IMR-90 (cell line): ENCODE measurements around the gene GPAT3. TPM values are rescaled to one million over a fixed set of nuclear protein-coding genes. Genes with fewer than 3 reads are reported as not detected.

ENCODE experiments used
- ATAC-seq: fragments of 200-7000 bp; cut with Tn5 transposase; 2 replicates; pipeline ENCODE4 v1.9.1; 2020; ENCODE audit warnings: low read depth, mild to moderate bottlenecking, moderate library complexity
- BruUV-seq: library from RNA; stranded (reverse); fragments of 400-500 nt; replicated peaks from 2 replicates; lab custom pipeline; 2021; lab: Mats Ljungman, UMichigan
- CTCF ChIA-PET: fragments of 300-600 bp; formaldehyde crosslinking; extraction: SDS; loops from one replicate; lab custom pipeline; 2021; ENCODE audit warnings: antibody characterized with exemption; lab: Yijun Ruan, JAX
- POLR2A ChIA-PET: fragments of 300-600 bp; sonication (Branson Sonifier 250); formaldehyde crosslinking; loops from one replicate; lab custom pipeline; 2022; ENCODE audit warnings: antibody characterized with exemption; ENCODE audit not compliant: unreplicated experiment; lab: Charles Lee
- DNase-seq: peaks from one replicate; pipeline ENCODE4 v3.0.0; 2013
- H2AFZ ChIP-seq: replicated peaks from 2 replicates; pipeline ENCODE3; 2013; ENCODE audit warnings: low read length, mild to moderate bottlenecking; ENCODE audit not compliant: poor library complexity
- H2AK5ac ChIP-seq: 2 replicates; pipeline ENCODE4 v1.6.1; 2013; ENCODE audit warnings: low read depth, low read length, inconsistent platforms
- H2AK9ac ChIP-seq: replicated peaks from 2 replicates; pipeline ENCODE3; 2013; ENCODE audit warnings: mild to moderate bottlenecking, low read depth, low read length, moderate library complexity; ENCODE audit not compliant: poor library complexity
- H2BK120ac ChIP-seq: 2 replicates; pipeline ENCODE4 v1.6.1; 2013; ENCODE audit warnings: low read depth, low read length, inconsistent platforms
- H2BK15ac ChIP-seq: 3 replicates; pipeline ENCODE4 v1.6.1; 2013; ENCODE audit warnings: low read depth, low read length, inconsistent platforms
- H2BK20ac ChIP-seq: 2 replicates; pipeline ENCODE4 v1.6.1; 2013; ENCODE audit warnings: low read depth, mild to moderate bottlenecking, inconsistent platforms, low read length, moderate library complexity
- H2BK5ac ChIP-seq: 2 replicates; pipeline ENCODE4 v1.6.1; 2013; ENCODE audit warnings: mild to moderate bottlenecking, low read depth, low read length, inconsistent platforms; ENCODE audit not compliant: poor library complexity, severe bottlenecking
- H3K14ac ChIP-seq: replicated peaks from 2 replicates; pipeline ENCODE4 v1.6.1; 2013; ENCODE audit warnings: low read depth, low read length, inconsistent platforms
- H3K18ac ChIP-seq: 2 replicates; pipeline ENCODE4 v1.6.1; 2013; ENCODE audit warnings: low read depth, low read length, control low read depth
- H3K23ac ChIP-seq: 2 replicates; pipeline ENCODE4 v1.6.1; 2013; ENCODE audit warnings: low read depth, low read length, inconsistent platforms
- H3K27ac ChIP-seq: 2 replicates; pipeline ENCODE4 v1.5.1; 2013; ENCODE audit warnings: mild to moderate bottlenecking, control low read depth, low read length; ENCODE audit not compliant: insufficient read depth
- H3K27me3 ChIP-seq: 2 replicates; pipeline ENCODE4 v1.6.1; 2013; ENCODE audit warnings: low read length; ENCODE audit not compliant: control insufficient read depth, insufficient read depth
- H3K36me3 ChIP-seq: 2 replicates; pipeline ENCODE4 v1.6.1; 2013; ENCODE audit warnings: low read length, mixed read lengths; ENCODE audit not compliant: control insufficient read depth, insufficient read depth
- H3K4ac ChIP-seq: 2 replicates; pipeline ENCODE4 v1.6.1; 2013; ENCODE audit warnings: low read depth, low read length, inconsistent platforms
- H3K4me1 ChIP-seq: 2 replicates; pipeline ENCODE4 v1.6.1; 2013; ENCODE audit warnings: low read length, mixed read lengths; ENCODE audit not compliant: control insufficient read depth, insufficient read depth
- H3K4me2 ChIP-seq: 2 replicates; pipeline ENCODE4 v1.6.1; 2013; ENCODE audit warnings: low read depth, mild to moderate bottlenecking, control low read depth, low read length, moderate library complexity
- H3K4me3 ChIP-seq: 2 replicates; pipeline ENCODE4 v1.5.1; 2013; ENCODE audit warnings: low read depth, mild to moderate bottlenecking, control low read depth, low read length, moderate library complexity; ENCODE audit not compliant: insufficient read depth
- H3K56ac ChIP-seq: 2 replicates; pipeline ENCODE4 v1.6.1; 2013; ENCODE audit warnings: low read length, inconsistent platforms; ENCODE audit not compliant: insufficient read depth; ENCODE audit errors: extremely low read depth
- H3K79me1 ChIP-seq, 2 experiments: 2 replicates each; pipeline ENCODE4 v1.6.1; 2013; ENCODE audit warnings: low read length in 2 of 2, inconsistent platforms in 1 of 2, low read depth in 1 of 2
- H3K9ac ChIP-seq: 2 replicates; pipeline ENCODE4 v1.6.1; 2013; ENCODE audit warnings: low read depth, low read length, control low read depth
- H3K9me1 ChIP-seq: 2 replicates; pipeline ENCODE4 v1.6.1; 2013; ENCODE audit warnings: low read length, inconsistent platforms; ENCODE audit not compliant: insufficient read depth
- H3K9me3 ChIP-seq: 2 replicates; pipeline ENCODE4 v1.6.1; 2013; ENCODE audit warnings: low read length; ENCODE audit not compliant: control insufficient read depth, insufficient read depth
- H4K20me1 ChIP-seq: 2 replicates; pipeline ENCODE4 v1.6.1; 2013; ENCODE audit warnings: low read length, inconsistent platforms; ENCODE audit not compliant: insufficient read depth
- H4K5ac ChIP-seq: 2 replicates; pipeline ENCODE4 v1.6.1; 2013; ENCODE audit warnings: mild to moderate bottlenecking, low read depth, low read length, control low read depth
- H4K8ac ChIP-seq, 2 experiments: 2 replicates each; pipeline ENCODE4 v1.6.1; 2013; ENCODE audit warnings: low read depth in 2 of 2, low read length in 2 of 2, control low read depth in 1 of 2, inconsistent platforms in 1 of 2
- H4K91ac ChIP-seq: 2 replicates; pipeline ENCODE4 v1.6.1; 2013; ENCODE audit warnings: low read depth, low read length, inconsistent platforms; ENCODE audit not compliant: insufficient read depth
- BHLHE40 ChIP-seq: fragments of 150-350 bp; IDR thresholded peaks from 2 replicates; pipeline ENCODE4 v1.6.1; 2016; ENCODE audit warnings: mild to moderate bottlenecking, low read depth, low read length
- CEBPB ChIP-seq: IDR thresholded peaks from 2 replicates; pipeline ENCODE4 v1.6.1; 2012; ENCODE audit warnings: low read depth, low read length, improper control_type of control experiment
- CHD1 ChIP-seq: IDR thresholded peaks from 2 replicates; pipeline ENCODE4 v1.6.1; 2012; ENCODE audit warnings: low read depth, low read length, improper control_type of control experiment
- FOS ChIP-seq: fragments of 150-350 bp; IDR thresholded peaks from 2 replicates; pipeline ENCODE4 v1.6.1; 2016; ENCODE audit warnings: low read depth, low read length
- MAFK ChIP-seq: IDR thresholded peaks from 2 replicates; pipeline ENCODE4 v1.6.1; 2012; ENCODE audit warnings: low read depth, low read length, improper control_type of control experiment
- MAZ ChIP-seq: IDR thresholded peaks from 2 replicates; pipeline ENCODE4 v1.6.1; 2012; ENCODE audit warnings: low read depth, mild to moderate bottlenecking, low read length, improper control_type of control experiment, moderate library complexity, borderline replicate concordance
- POLR2A ChIP-seq: IDR thresholded peaks from 2 replicates; pipeline ENCODE4 v1.6.1; 2012; ENCODE audit warnings: mild to moderate bottlenecking, low read depth, low read length
- RAD21 ChIP-seq: IDR thresholded peaks from 2 replicates; pipeline ENCODE4 v1.6.1; 2012; ENCODE audit warnings: low read length, improper control_type of control experiment
- RCOR1 ChIP-seq: IDR thresholded peaks from 2 replicates; pipeline ENCODE4 v1.6.1; 2012; ENCODE audit warnings: mild to moderate bottlenecking, low read length, improper control_type of control experiment; ENCODE audit not compliant: insufficient replicate concordance
- RFX5 ChIP-seq: IDR thresholded peaks from 2 replicates; pipeline ENCODE4 v1.8.0; 2012; ENCODE audit warnings: low read depth, mild to moderate bottlenecking, low read length, moderate library complexity
- SMC3 ChIP-seq: fragments of 150-350 bp; IDR thresholded peaks from 2 replicates; pipeline ENCODE4 v1.6.1; 2016; ENCODE audit warnings: low read depth, mild to moderate bottlenecking, antibody characterized with exemption, low read length, moderate library complexity
- USF2 ChIP-seq: fragments of 150-350 bp; IDR thresholded peaks from 2 replicates; pipeline ENCODE4 v1.6.1; 2017; ENCODE audit warnings: mild to moderate bottlenecking, antibody characterized with exemption, low read length, low read depth
- WGBS, 2 experiments: methylation state at CpG; one replicate each; pipeline versions ENCODE4 v1.1.5 to v1.1.7; 2013; ENCODE audit warnings: missing lambda C conversion rate in 2 of 2; ENCODE audit not compliant: insufficient read length in 1 of 2; ENCODE audit errors: extremely low coverage in 2 of 2; 5-methylcytosine and 5-hydroxymethylcytosine counted together
- dilution Hi-C: fragments of 300-500 bp; cut with HindIII; formaldehyde crosslinking; loops from one replicate; pipeline ENCODE4 v1.14.3; 2018; ENCODE audit warnings: low sequenced_read_pairs; ENCODE audit not compliant: unreplicated experiment
- in situ Hi-C: fragments of 300-500 bp; cut with MboI; formaldehyde crosslinking; loops from 3 replicates; pipeline ENCODE4 v1.14.3; 2019; ENCODE audit warnings: low sequenced_read_pairs, inconsistent platforms, mixed read lengths
- intact Hi-C: fragments of 100-400 bp; cut with micrococcal nuclease; formaldehyde crosslinking; loops from 2 replicates; pipeline ENCODE4 v1.10.0; 2022
- polyA plus RNA-seq, 3 experiments: library from polyadenylated mRNA; depleted of rRNA; stranded (reverse); fragments of >200 nt; gene quantifications; 2 replicates each; pipeline ENCODE4 v1.2.3, GENCODE V29; 2012; ENCODE audit warnings: low replicate concordance in 1 of 3
- total RNA-seq: library from RNA; depleted of rRNA; stranded (reverse); fragments of >200 nt; gene quantifications from 2 replicates; pipeline ENCODE4 v1.2.3, GENCODE V29; 2012
- TF ChIP-seq, protein P1 (sequence below): conservative IDR thresholded peaks from 2 replicates; pipeline ENCODE4 v1.5.1; 2012; ENCODE audit warnings: mild to moderate bottlenecking, low read depth, low read length, improper control_type of control experiment
- TF ChIP-seq, protein P2 (sequence below): fragments of 150-350 bp; IDR thresholded peaks from 2 replicates; pipeline ENCODE4 v1.6.1; 2016; ENCODE audit warnings: low read depth, mild to moderate bottlenecking, low read length, moderate library complexity, borderline replicate concordance

GPAT3 gene
- total and polyA plus RNA-seq, 2 of the 4 experiments (the other 2 are of a cell fraction): 1.3 to 2.9 TPM

- Histone ChIP-seq H3K9ac (peak overlapping the region; percentile 24; the same call in 1 of the 2 replicates), H4K91ac (peak overlapping the region; percentile 76), H2AK9ac (no peak overlapping the region), H3K14ac (peak overlapping the region; percentile 69), H3K23ac (peak overlapping the region; percentile 69; the same call in 1 of the 2 replicates), H2BK15ac (peak overlapping the region; percentile 50; the same call in 2 of the 3 replicates), H2BK20ac (peak overlapping the region; percentile 90), H3K9me3 (peaks cover 2% of the 10 kb centered on the region; the same call in 1 of the 2 replicates), H2AFZ (peak overlapping the region; percentile 67), H4K20me1 (no peaks in the 10 kb centered on the region), H4K8ac (peak overlapping the region in 1 of 2 experiments; percentile 82; a peak in 2 of 4 replicates), H2AK5ac (peak overlapping the region; percentile 77), H3K18ac (peak overlapping the region; percentile 74), H3K9me1 (peaks cover 3% of the 10 kb centered on the region; the same call in 1 of the 2 replicates), H2BK120ac (peak overlapping the region; percentile 89), H3K79me1 (no peaks in the 10 kb centered on the region), H3K56ac (no peak overlapping the region), H3K4me3 (no peak overlapping the region), H3K27ac (peak overlapping the region; percentile 94; the same call in 1 of the 2 replicates), H4K5ac (peak overlapping the region; percentile 81), H3K4me1 (peaks cover 16% of the 10 kb centered on the region), H3K27me3 (no peaks in the 10 kb centered on the region), H3K4me2 (peak overlapping the region; percentile 40), H2BK5ac (peak overlapping the region; percentile 86), H3K36me3 (no peaks in the 10 kb centered on the region), H3K4ac (peak overlapping the region; percentile 87)
- ATAC-seq (peak; percentile 52), DNase-seq (peak; percentile 82)
- POLR2A ChIA-PET: no interaction called here
- BruUV-seq: no TSS peak
- no CpG with 5 or more reads among the region's 6 CpGs for WGBS, 2 experiments
- in situ Hi-C loops (loop anchor here (10.0 kb wide), 1 partner anchor 265 kb away; no protein-coding TSS in a partner anchor), dilution Hi-C loops (no loop called here), intact Hi-C loops (loop anchor here (10.0 kb wide), 1 partner anchor 95 kb away; the partner anchor contains the start of gene GPAT3)
- CTCF ChIA-PET: no interaction called here
- TF ChIP-seq BHLHE40 (no peak; the same call in 1 of the 2 replicates), CHD1 (no peak), CEBPB (peak; percentile 99), POLR2A (no peak), RAD21 (no peak), RCOR1 (no peak), MAZ (no peak), SMC3 (no peak), FOS (no peak), RFX5 (no peak), MAFK (peak; percentile 52), USF2 (no peak)
- TF ChIP-seq, protein P1, sequence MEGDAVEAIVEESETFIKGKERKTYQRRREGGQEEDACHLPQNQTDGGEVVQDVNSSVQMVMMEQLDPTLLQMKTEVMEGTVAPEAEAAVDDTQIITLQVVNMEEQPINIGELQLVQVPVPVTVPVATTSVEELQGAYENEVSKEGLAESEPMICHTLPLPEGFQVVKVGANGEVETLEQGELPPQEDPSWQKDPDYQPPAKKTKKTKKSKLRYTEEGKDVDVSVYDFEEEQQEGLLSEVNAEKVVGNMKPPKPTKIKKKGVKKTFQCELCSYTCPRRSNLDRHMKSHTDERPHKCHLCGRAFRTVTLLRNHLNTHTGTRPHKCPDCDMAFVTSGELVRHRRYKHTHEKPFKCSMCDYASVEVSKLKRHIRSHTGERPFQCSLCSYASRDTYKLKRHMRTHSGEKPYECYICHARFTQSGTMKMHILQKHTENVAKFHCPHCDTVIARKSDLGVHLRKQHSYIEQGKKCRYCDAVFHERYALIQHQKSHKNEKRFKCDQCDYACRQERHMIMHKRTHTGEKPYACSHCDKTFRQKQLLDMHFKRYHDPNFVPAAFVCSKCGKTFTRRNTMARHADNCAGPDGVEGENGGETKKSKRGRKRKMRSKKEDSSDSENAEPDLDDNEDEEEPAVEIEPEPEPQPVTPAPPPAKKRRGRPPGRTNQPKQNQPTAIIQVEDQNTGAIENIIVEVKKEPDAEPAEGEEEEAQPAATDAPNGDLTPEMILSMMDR: no peak
- TF ChIP-seq, protein P2, sequence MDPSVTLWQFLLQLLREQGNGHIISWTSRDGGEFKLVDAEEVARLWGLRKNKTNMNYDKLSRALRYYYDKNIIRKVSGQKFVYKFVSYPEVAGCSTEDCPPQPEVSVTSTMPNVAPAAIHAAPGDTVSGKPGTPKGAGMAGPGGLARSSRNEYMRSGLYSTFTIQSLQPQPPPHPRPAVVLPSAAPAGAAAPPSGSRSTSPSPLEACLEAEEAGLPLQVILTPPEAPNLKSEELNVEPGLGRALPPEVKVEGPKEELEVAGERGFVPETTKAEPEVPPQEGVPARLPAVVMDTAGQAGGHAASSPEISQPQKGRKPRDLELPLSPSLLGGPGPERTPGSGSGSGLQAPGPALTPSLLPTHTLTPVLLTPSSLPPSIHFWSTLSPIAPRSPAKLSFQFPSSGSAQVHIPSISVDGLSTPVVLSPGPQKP: no peak
Measured at GRCh38 chr4:83629945-83630721, 94.2 kb downstream of the GPAT3 start.
